ENCODE measurements around the gene PPP1R36. TPM values are rescaled to one million over a fixed set of nuclear protein-coding genes. Genes with fewer than 3 reads are reported as not detected.

The PPP1R36 gene
- total and polyA plus RNA-seq, 2 of the 13 experiments (the other 11 are each of a cell fraction or from before 2014, with no cell fraction given): 0.11 to 0.17 TPM

DNA sequence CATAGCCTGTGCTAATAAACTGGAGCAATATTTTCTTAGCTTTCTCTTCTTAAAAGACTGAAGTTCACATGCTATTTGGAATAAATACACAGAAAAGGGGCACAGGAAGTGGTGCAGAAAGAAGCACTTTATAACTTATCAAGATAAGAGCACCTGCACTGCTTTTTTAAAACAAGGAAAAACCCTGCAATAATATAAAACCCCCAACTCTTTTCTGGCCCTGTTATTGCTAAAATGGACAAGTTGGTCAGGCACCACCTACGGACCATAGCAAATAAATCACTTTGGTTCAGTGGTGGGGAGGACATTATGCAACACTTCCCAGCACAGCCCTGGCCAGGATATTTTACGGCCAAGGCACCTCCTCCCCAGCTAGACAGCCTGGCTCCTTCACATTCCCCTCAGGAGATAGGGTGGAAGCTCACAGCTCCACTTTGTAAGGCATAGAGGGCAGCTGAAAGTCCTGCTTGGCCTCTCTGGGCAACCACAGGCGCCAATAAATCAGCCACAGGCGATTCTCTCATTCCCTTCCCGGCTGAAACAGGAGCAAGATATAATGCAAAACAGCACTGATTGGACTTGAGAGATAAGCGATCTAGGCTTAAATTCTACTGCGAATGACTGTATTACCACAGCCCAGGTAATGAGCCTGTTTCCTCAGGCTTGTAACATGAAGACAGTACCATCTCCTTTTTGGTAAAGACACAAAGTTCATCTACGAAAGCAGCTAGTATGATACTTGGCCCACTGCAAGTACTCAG, 48.2 kb upstream of the PPP1R36 start (continued):
- TF ChIP-seq, protein P1, sequence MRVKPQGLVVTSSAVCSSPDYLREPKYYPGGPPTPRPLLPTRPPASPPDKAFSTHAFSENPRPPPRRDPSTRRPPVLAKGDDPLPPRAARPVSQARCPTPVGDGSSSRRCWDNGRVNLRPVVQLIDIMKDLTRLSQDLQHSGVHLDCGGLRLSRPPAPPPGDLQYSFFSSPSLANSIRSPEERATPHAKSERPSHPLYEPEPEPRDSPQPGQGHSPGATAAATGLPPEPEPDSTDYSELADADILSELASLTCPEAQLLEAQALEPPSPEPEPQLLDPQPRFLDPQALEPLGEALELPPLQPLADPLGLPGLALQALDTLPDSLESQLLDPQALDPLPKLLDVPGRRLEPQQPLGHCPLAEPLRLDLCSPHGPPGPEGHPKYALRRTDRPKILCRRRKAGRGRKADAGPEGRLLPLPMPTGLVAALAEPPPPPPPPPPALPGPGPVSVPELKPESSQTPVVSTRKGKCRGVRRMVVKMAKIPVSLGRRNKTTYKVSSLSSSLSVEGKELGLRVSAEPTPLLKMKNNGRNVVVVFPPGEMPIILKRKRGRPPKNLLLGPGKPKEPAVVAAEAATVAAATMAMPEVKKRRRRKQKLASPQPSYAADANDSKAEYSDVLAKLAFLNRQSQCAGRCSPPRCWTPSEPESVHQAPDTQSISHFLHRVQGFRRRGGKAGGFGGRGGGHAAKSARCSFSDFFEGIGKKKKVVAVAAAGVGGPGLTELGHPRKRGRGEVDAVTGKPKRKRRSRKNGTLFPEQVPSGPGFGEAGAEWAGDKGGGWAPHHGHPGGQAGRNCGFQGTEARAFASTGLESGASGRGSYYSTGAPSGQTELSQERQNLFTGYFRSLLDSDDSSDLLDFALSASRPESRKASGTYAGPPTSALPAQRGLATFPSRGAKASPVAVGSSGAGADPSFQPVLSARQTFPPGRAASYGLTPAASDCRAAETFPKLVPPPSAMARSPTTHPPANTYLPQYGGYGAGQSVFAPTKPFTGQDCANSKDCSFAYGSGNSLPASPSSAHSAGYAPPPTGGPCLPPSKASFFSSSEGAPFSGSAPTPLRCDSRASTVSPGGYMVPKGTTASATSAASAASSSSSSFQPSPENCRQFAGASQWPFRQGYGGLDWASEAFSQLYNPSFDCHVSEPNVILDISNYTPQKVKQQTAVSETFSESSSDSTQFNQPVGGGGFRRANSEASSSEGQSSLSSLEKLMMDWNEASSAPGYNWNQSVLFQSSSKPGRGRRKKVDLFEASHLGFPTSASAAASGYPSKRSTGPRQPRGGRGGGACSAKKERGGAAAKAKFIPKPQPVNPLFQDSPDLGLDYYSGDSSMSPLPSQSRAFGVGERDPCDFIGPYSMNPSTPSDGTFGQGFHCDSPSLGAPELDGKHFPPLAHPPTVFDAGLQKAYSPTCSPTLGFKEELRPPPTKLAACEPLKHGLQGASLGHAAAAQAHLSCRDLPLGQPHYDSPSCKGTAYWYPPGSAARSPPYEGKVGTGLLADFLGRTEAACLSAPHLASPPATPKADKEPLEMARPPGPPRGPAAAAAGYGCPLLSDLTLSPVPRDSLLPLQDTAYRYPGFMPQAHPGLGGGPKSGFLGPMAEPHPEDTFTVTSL (CRISPR knock-in tag; IDR thresholded peaks at IDR 0.05; ENCODE audit: borderline replicate concordance): no peak
- TF ChIP-seq ZNF614 (CRISPR knock-in tag; IDR thresholded peaks at IDR 0.05; ENCODE audit: borderline replicate concordance) (0 out of 2 replicates have a peak, but pooled peaks have one; percentile 57), KMT2B (CRISPR knock-in tag; IDR thresholded peaks at IDR 0.05) (0 out of 2 replicates have a peak, but pooled peaks have one; percentile 33)
- TF ChIP-seq, protein P2, sequence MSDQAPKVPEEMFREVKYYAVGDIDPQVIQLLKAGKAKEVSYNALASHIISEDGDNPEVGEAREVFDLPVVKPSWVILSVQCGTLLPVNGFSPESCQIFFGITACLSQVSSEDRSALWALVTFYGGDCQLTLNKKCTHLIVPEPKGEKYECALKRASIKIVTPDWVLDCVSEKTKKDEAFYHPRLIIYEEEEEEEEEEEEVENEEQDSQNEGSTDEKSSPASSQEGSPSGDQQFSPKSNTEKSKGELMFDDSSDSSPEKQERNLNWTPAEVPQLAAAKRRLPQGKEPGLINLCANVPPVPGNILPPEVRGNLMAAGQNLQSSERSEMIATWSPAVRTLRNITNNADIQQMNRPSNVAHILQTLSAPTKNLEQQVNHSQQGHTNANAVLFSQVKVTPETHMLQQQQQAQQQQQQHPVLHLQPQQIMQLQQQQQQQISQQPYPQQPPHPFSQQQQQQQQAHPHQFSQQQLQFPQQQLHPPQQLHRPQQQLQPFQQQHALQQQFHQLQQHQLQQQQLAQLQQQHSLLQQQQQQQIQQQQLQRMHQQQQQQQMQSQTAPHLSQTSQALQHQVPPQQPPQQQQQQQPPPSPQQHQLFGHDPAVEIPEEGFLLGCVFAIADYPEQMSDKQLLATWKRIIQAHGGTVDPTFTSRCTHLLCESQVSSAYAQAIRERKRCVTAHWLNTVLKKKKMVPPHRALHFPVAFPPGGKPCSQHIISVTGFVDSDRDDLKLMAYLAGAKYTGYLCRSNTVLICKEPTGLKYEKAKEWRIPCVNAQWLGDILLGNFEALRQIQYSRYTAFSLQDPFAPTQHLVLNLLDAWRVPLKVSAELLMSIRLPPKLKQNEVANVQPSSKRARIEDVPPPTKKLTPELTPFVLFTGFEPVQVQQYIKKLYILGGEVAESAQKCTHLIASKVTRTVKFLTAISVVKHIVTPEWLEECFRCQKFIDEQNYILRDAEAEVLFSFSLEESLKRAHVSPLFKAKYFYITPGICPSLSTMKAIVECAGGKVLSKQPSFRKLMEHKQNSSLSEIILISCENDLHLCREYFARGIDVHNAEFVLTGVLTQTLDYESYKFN (CRISPR knock-in tag; conservative IDR thresholded peaks at IDR 0.05): peak; percentile 35; the same call in 1 of the 2 replicates

Data from HepG2 (cell line).